HEK293 (cell line): ENCODE data around the gene WDR88.

Experiments used
- CTCF ChIA-PET: fragments of 350-600 bp; formaldehyde crosslinking; extraction: SDS; loops from one replicate; lab custom pipeline; 2021; ENCODE audit warnings: antibody characterized with exemption; lab: Yijun Ruan, JAX
- POLR2A ChIA-PET: fragments of 300-600 bp; formaldehyde crosslinking; extraction: SDS; loops from one replicate; lab custom pipeline; 2020; ENCODE audit warnings: antibody characterized with exemption, inconsistent platforms; lab: Yijun Ruan, JAX
- H3K27ac ChIP-seq: fragments of 200-500 bp; sonication (Bioruptor generic); 2 replicates; pipeline ENCODE4 v1.5.1; 2014; ENCODE audit warnings: low read depth, low read length, control low read depth, inconsistent platforms; ENCODE audit errors: extremely low read depth
- H3K36me3 ChIP-seq, 2 experiments: fragments of 200-500 bp in 1 of 2; sonication (Bioruptor generic) in 1 of 2; 1 replicate in 1 of 2; 2 replicates in 1 of 2; pipeline ENCODE4 v1.5.1; 2014 to 2017; ENCODE audit warnings: inconsistent platforms in 2 of 2, low read length in 2 of 2; ENCODE audit not compliant: control insufficient read depth in 2 of 2, insufficient read depth in 1 of 2
- H3K4me1 ChIP-seq: fragments of 200-500 bp; sonication (Bioruptor generic); 2 replicates; pipeline ENCODE4 v1.5.1; 2014; ENCODE audit warnings: mild to moderate bottlenecking, low read length, inconsistent platforms; ENCODE audit not compliant: control insufficient read depth, insufficient read depth
- H3K4me3 ChIP-seq: 2 replicates; pipeline ENCODE4 v1.5.1; 2011; ENCODE audit warnings: low read depth, mild to moderate bottlenecking, control low read depth, low read length, moderate library complexity
- H3K9me3 ChIP-seq: fragments of 200-500 bp; sonication (Bioruptor generic); 2 replicates; pipeline ENCODE4 v1.5.1; 2014; ENCODE audit warnings: low read depth, low read length, inconsistent platforms; ENCODE audit not compliant: control insufficient read depth, insufficient read depth
- AEBP2 ChIP-seq: fragments of 450-650 bp; formaldehyde crosslinking; IDR thresholded peaks from 2 replicates; pipeline ENCODE4 v1.5.1; 2016; ENCODE audit warnings: missing biosample characterization, missing genetic modification characterization, borderline replicate concordance
- ELK4 ChIP-seq: IDR thresholded peaks from 2 replicates; pipeline ENCODE4 v1.6.1; 2011; ENCODE audit warnings: mild to moderate bottlenecking, low read depth, low read length, borderline replicate concordance
- GLI4 ChIP-seq: fragments of 450-650 bp; formaldehyde crosslinking; IDR thresholded peaks from 2 replicates; pipeline ENCODE4 v1.5.1; 2016; ENCODE audit warnings: missing biosample characterization, missing genetic modification characterization
- IKZF3 ChIP-seq: fragments of 450-650 bp; IDR thresholded peaks from 2 replicates; pipeline ENCODE4 v1.5.0; 2018; ENCODE audit warnings: missing biosample characterization, mild to moderate bottlenecking, missing genetic modification characterization, moderate library complexity
- KLF17 ChIP-seq: fragments of 450-650 bp; formaldehyde crosslinking; IDR thresholded peaks from 2 replicates; pipeline ENCODE4 v1.5.1; 2016; ENCODE audit warnings: missing biosample characterization, missing genetic modification characterization
- KLF7 ChIP-seq: fragments of 450-650 bp; formaldehyde crosslinking; IDR thresholded peaks from 2 replicates; pipeline ENCODE4 v1.5.1; 2016; ENCODE audit warnings: missing biosample characterization, missing genetic modification characterization, borderline replicate concordance
- MZF1 ChIP-seq: fragments of 450-650 bp; formaldehyde crosslinking; IDR thresholded peaks from 2 replicates; pipeline ENCODE4 v1.5.1; 2017; ENCODE audit warnings: missing biosample characterization, missing genetic modification characterization, borderline replicate concordance
- PRDM10 ChIP-seq: fragments of 450-650 bp; formaldehyde crosslinking; IDR thresholded peaks from 2 replicates; pipeline ENCODE4 v1.5.1; 2016; ENCODE audit warnings: missing biosample characterization, missing genetic modification characterization
- RBAK ChIP-seq: fragments of 450-650 bp; formaldehyde crosslinking; IDR thresholded peaks from 2 replicates; pipeline ENCODE4 v1.5.1; 2016; ENCODE audit warnings: missing biosample characterization, missing genetic modification characterization
- REST ChIP-seq: fragments of 450-650 bp; formaldehyde crosslinking; IDR thresholded peaks from 2 replicates; pipeline ENCODE4 v1.5.1; 2016; ENCODE audit warnings: missing biosample characterization, missing genetic modification characterization
- SETDB1 ChIP-seq: IDR thresholded peaks from one replicate; pipeline ENCODE4 v1.6.1; 2017; ENCODE audit warnings: mild to moderate bottlenecking, low read length, moderate library complexity, mixed read lengths; ENCODE audit not compliant: insufficient read length
- ZBTB1 ChIP-seq: fragments of 450-650 bp; formaldehyde crosslinking; IDR thresholded peaks from 2 replicates; pipeline ENCODE4 v1.5.1; 2016; ENCODE audit warnings: missing biosample characterization, missing genetic modification characterization
- ZBTB44 ChIP-seq: fragments of 450-650 bp; IDR thresholded peaks from 2 replicates; pipeline ENCODE4 v1.5.1; 2018; ENCODE audit warnings: missing biosample characterization, mild to moderate bottlenecking, missing genetic modification characterization
- ZBTB48 ChIP-seq: fragments of 450-650 bp; formaldehyde crosslinking; IDR thresholded peaks from 2 replicates; pipeline ENCODE4 v1.5.1; 2016; ENCODE audit warnings: missing biosample characterization, missing genetic modification characterization
- ZNF2 ChIP-seq: fragments of 450-650 bp; formaldehyde crosslinking; IDR thresholded peaks from 2 replicates; pipeline ENCODE4 v1.5.1; 2016; ENCODE audit warnings: missing biosample characterization, missing genetic modification characterization
- ZNF24 ChIP-seq: fragments of 450-650 bp; formaldehyde crosslinking; IDR thresholded peaks from 2 replicates; pipeline ENCODE4 v1.5.1; 2016; ENCODE audit warnings: missing biosample characterization, missing genetic modification characterization
- ZNF350 ChIP-seq: fragments of 450-650 bp; formaldehyde crosslinking; IDR thresholded peaks from 2 replicates; pipeline ENCODE4 v1.5.0; 2017; ENCODE audit warnings: missing biosample characterization, mild to moderate bottlenecking, missing genetic modification characterization
- ZNF529 ChIP-seq: fragments of 450-650 bp; formaldehyde crosslinking; IDR thresholded peaks from 2 replicates; pipeline ENCODE4 v1.5.1; 2017; ENCODE audit warnings: missing genetic modification characterization, missing biosample characterization; ENCODE audit not compliant: insufficient replicate concordance
- ZNF580 ChIP-seq: fragments of 450-650 bp; formaldehyde crosslinking; IDR thresholded peaks from 2 replicates; pipeline ENCODE4 v1.5.1; 2016; ENCODE audit warnings: missing biosample characterization, missing genetic modification characterization
- ZNF600 ChIP-seq: fragments of 450-650 bp; formaldehyde crosslinking; IDR thresholded peaks from 2 replicates; pipeline ENCODE4 v1.5.1; 2016; ENCODE audit warnings: missing biosample characterization, missing genetic modification characterization

WDR88 gene

GRCh38 chr19:33199441-33200265, 67.7 kb downstream of the WDR88 start (continued):
- TF ChIP-seq ZNF580 (tag by site-specific recombination) (no peak), SETDB1 (no peak)

- CTCF ChIA-PET, result interaction anchor here (1.3 kb wide), 1 partner anchor 21 kb away, joined by 3 read pairs; no protein-coding TSS in a partner anchor
- H3K36me3 ChIP-seq, result peaks cover 47 to 93% of the 10 kb centered on the region in 2 experiments
- H3K4me1 ChIP-seq, result no peaks in the 10 kb centered on the region
- TF ChIP-seq ZBTB48 (tag by site-specific recombination), result no peak; the same call in 1 of the 2 replicates
- TF ChIP-seq ZBTB1 (tag by site-specific recombination), result no peak
- no peak for TF ChIP-seq REST (tag by site-specific recombination)
- TF ChIP-seq ZNF2, result no peak
- TF ChIP-seq KLF17 (tag by site-specific recombination), result 0 out of 2 replicates have a peak, but pooled peaks have one; percentile 33
- TF ChIP-seq MZF1, result no peak
- TF ChIP-seq ZNF24 (tag by site-specific recombination), result 0 out of 2 replicates have a peak, but pooled peaks have one; percentile 44
- no peak for TF ChIP-seq GLI4
- no peak for TF ChIP-seq ZNF600 (tag by site-specific recombination)
- no peak for TF ChIP-seq ZNF350 (tag by site-specific recombination)
- TF ChIP-seq KLF7 (tag by site-specific recombination), result no peak
- no peak for TF ChIP-seq AEBP2 (tag by site-specific recombination)
- TF ChIP-seq ELK4, result no peak
- no peak for TF ChIP-seq IKZF3
- TF ChIP-seq PRDM10, result no peak
- no peak for TF ChIP-seq ZNF529 (tag by site-specific recombination)
- no peak for TF ChIP-seq ZBTB44 (tag by site-specific recombination)
- TF ChIP-seq RBAK, result no peak
Measured at GRCh38 chr19:33201473-33201872, 69.6 kb downstream of the WDR88 start.

More at GRCh38 chr19:33201473-33201872, 69.6 kb downstream of the WDR88 start:
- POLR2A ChIA-PET, result interaction anchor here (0.6 to 1.2 kb wide), 2 partner anchors 25 to 1242 kb away, joined by 3 to 4 read pairs; no protein-coding TSS in a partner anchor
- H3K9me3 ChIP-seq, result no peaks in the 10 kb centered on the region
- no peak overlapping the region for H3K27ac ChIP-seq
- H3K4me3 ChIP-seq, result no peak overlapping the region
